ENCODE data around the gene TTC39A.
"Not testable (repeated sequence)": the region's sequence is repeated elsewhere in the genome, so short reads cannot be mapped to it uniquely, and the experiment has no call there.

Gene TTC39A

DNA sequence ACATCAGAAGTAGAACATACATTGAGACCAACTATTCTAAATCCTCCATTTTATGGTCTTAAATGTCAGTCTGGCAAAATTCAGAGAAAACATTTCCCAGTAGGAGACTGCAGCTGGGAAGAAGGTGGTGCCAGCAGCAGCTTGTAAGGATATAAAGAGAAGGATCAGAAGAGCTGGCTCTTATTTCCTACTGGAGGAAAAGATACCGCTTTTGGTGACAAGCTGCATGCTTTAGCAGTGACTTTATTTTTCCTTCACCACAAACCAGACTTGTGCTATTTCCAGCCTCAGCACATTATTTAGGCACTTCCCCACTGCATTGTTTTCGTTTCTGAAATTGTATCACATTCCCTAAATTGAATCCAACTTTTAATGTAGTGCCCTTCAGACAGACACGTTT, 65.9 kb downstream of the TTC39A start:
- DNase-seq = no peak

- no peak for DNase-seq
These were observed 67.0 kb downstream of the TTC39A start for GRCh38 chr1:51263147-51263877.

- DNase-seq = no peak
These were observed 75.0 kb downstream of the TTC39A start for GRCh38 chr1:51255331-51255730.

- no peak for DNase-seq
These were observed 76.7 kb downstream of the TTC39A start for GRCh38 chr1:51253691-51254090.

DNA sequence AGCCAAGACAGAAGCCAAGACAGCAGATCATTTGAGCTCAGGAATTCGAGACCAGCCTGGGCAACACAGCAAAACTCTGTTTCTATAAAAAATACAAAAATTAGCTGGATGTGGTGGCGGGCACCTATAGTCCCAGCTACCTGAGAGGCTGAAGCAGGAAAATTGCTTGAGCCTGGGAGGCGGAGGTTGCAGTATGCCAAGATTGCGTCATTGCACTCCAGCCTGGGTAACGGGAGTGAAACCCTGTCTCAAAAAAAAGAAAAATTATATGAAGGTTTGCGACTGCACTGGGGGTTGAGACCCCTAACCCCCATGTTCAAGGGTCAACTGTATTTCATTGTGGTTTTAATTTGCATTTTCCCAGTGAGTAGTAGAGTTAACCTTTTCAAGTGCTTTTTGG, 78.0 kb downstream of the TTC39A start:
- DNase-seq = no peak

DNA sequence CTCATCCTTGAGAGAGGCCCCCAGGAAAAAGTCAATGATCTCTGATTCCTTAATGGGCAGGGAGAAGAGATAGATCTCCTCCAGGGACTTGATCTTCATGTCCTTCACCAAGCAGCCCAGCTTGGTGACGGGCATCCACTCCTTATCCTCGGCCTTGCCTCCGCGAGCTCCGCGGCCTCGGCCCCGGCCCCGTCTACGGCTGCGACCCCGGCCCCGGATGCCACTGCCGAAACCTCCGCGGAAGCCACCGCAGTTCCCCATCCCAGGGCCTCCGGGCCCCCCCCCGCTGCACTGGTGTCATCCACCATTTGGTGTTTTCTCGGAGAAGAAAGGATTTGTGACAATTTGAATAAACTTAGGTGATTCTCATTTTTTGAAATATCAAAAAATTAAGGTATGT, 79.2 kb downstream of the TTC39A start:
- DNase-seq = not testable (repeated sequence)

- not testable (repeated sequence) for DNase-seq
These were observed 79.6 kb downstream of the TTC39A start for GRCh38 chr1:51250729-51251128.

GRCh38 chr1:51249445-51249844, 80.9 kb downstream of the TTC39A start:
- no peak for DNase-seq

DNA sequence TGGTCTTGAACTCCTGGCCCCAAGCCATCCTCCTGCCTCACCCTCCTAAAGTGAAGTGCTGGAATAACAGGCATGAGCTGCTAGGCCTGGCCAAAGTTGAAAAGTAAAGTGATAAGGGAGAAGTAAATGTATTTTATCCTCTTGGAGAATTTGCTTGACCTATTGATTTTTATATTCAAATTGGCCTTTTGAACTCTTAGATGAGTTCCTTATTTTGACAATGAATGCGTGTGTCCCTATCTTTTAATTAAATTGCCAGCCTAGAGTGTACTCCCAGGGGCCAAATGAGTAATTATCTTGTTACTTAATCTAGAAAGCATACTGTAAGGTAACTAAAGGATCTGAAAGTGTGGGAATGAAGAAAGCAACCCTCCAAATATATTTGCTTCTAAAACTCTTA, 82.9 kb downstream of the TTC39A start:
- DNase-seq = no peak

DNA sequence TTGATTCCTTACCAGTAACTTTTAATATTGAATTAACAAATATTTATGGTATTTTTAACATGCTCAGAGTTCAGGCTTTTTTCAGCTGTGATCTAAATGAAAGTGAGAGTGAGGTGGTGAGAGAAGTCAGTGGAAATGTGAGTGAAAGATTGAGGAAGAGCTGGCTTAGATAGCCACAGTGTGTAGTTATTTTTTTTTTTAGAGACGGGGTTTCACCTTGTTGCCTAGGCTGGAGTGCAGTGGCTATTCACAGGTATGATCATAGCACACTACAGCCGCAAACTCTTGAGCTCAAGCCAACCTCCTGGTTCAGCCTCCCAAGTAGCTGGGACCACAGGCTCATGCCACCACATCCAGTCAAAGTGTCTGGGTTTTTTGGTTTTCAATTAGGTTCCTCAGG, 83.3 kb downstream of the TTC39A start:
- no peak for DNase-seq

DNA sequence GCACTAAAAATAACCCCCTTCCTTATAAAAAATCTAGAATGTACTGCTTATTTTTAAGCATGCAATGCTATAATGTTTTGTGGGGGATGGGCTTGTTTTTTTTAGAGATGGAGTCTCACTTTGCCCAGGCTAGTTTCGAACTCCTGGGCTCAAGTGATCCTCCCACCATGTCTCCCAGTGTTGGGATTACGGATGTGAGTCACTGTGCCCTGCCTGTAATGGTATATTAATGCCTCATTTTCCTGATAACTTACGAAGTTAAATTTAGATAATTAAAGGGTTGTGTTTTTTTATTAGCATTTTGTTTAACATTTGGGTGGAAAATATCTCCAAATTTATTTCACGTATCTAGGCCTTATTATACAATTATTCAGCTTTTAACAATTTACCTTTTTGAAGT, 87.8 kb downstream of the TTC39A start:
- no peak for DNase-seq

- DNase-seq = no peak
These were observed 89.2 kb downstream of the TTC39A start for GRCh38 chr1:51241119-51241518.

GRCh38 chr1:51240084-51240483, 90.3 kb downstream of the TTC39A start:
- no peak for DNase-seq

DNA sequence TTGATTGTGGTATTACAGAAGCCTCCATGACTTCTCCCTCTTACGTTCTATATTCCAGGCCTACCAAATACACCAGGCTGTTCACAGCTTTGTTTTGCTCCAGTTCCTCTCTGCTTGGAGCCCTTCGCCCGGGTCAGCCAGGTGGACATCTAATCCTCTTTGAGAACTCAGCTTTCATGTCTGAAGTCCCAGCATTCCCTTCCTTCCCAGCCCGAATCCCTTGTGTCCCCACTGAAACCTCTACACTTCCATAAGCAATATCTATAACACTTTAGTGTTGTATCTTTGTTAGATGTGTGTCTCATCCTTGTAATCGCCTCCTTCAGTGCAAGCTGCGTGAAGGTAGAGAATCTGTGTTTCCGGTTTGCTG, 92.3 kb downstream of the TTC39A start:
- DNase-seq = peak in 1 of 2 experiments; percentile 10

- no peak for DNase-seq
These were observed 92.9 kb downstream of the TTC39A start for GRCh38 chr1:51237351-51238033.
